Mucosa of stomach (tissue), 1 donor: ENCODE results near the gene EYS.
"Not testable (repeated sequence)": the region's sequence is repeated elsewhere in the genome, so short reads cannot be mapped to it uniquely, and the experiment has no call there.

ENCODE experiments used
- H3K27me3 ChIP-seq: one replicate; pipeline ENCODE4 v1.7.0; 2013; ENCODE audit warnings: mild to moderate bottlenecking, low read length; ENCODE audit not compliant: control insufficient read depth, insufficient read depth
- H3K36me3 ChIP-seq: one replicate; pipeline ENCODE4 v1.7.0; 2013; ENCODE audit warnings: low read length; ENCODE audit not compliant: control insufficient read depth, insufficient read depth
- H3K4me1 ChIP-seq: one replicate; pipeline ENCODE4 v1.7.0; 2013; ENCODE audit warnings: mild to moderate bottlenecking, low read length; ENCODE audit not compliant: control insufficient read depth, insufficient read depth
- H3K4me3 ChIP-seq: one replicate; pipeline ENCODE4 v1.7.0; 2013; ENCODE audit warnings: low read length
- H3K9ac ChIP-seq: one replicate; pipeline ENCODE4 v1.7.0; 2013; ENCODE audit warnings: mild to moderate bottlenecking, low read length, moderate library complexity
- H3K9me3 ChIP-seq: one replicate; pipeline ENCODE4 v1.7.0; 2013; ENCODE audit warnings: mild to moderate bottlenecking, low read length, moderate library complexity; ENCODE audit not compliant: control insufficient read depth
- donor health status: Pancreatic carcinoma.

EYS gene

DNA sequence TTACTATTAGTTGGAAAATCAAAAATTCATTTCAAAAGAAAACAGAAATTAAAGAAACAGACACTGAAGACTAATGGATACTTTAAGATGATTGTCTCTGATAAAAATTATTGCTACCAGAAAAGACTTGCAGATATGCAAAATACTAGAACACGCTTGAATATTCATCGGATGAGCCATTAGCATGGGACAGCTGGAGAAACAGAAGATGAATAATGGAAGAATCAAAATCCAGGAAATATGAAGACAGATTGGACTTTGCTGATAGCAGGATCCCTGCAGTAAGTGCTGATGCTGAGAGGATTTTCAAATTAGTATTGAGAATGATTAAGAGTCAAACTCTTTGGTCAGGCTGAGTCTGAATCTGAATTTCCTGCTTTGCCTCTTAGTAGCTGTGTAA lies 169.4 kb downstream of the EYS start:
- no peaks in the 10 kb centered on the region for H3K9me3 ChIP-seq
- no peaks in the 10 kb centered on the region for H3K36me3 ChIP-seq
- H3K9ac ChIP-seq: no peak overlapping the region
- H3K4me3 ChIP-seq: no peak overlapping the region
- H3K4me1 ChIP-seq: no peaks in the 10 kb centered on the region
- H3K27me3 ChIP-seq: no peaks in the 10 kb centered on the region

DNA sequence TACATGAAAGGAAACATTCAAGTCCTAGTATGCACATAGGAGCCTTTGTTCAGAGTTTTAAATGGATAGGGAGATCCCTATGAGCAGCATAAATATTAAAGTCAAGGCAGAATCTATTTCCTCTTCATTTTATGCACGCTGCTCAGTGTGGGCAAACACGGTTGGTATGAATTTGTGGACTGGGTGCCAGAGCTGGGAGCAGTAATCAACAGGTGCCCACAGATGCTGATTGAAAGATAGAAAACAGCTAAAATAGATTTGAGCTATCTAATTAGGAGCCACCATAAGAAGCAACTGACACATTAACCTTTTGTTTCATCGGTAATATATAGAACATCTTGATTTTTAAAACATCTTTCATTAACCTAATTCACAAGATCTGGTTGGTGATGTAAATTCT lies 175.5 kb downstream of the EYS start:
- Histone ChIP-seq H3K4me1 (no peaks in the 10 kb centered on the region), H3K4me3 (no peak overlapping the region), H3K9me3 (no peaks in the 10 kb centered on the region), H3K36me3 (no peaks in the 10 kb centered on the region), H3K9ac (no peak overlapping the region), H3K27me3 (no peaks in the 10 kb centered on the region)

DNA sequence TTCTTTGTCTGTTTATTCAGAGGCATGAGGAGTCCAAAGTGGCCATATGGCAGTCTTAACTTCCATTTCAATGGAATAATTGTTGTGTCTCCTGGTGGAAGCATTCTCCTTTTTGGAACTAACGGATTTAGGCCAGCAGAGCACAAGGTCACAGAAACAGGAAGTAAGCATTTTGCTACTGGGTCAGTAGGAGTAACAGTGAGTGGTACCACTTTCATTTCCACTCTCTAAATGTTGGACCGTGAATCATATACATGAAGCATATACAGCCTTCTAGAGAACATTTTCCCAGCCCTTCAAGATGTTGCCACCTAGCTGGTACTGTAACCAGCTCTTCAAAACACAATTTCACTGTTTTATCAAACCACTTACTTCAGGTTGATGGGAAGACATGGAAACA lies 182.8 kb downstream of the EYS start:
- H3K4me1 ChIP-seq: no peaks in the 10 kb centered on the region

DNA sequence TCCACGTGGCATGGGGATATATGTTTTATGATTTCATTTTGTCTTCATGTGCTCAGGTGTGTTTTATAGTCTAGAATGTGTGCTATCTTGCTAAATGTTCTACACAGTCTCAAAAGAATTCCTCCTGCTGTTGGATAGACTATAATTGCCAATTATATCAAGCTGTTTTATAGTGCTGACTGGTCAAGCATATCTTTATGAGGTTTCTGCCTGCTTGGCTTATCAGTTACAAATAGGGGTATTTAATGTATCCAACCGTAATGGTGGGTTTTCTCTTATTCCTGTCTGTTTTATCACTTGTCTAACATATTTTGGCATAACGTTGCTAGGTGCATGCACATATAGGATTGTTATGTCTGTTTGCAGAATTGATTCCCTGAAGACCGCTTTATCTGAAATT lies 201.3 kb downstream of the EYS start:
- Histone ChIP-seq H3K27me3 (no peaks in the 10 kb centered on the region), H3K36me3 (no peaks in the 10 kb centered on the region), H3K9ac (no peak overlapping the region), H3K9me3 (no peaks in the 10 kb centered on the region), H3K4me1 (no peaks in the 10 kb centered on the region), H3K4me3 (no peak overlapping the region)

More for the DNA sequence above, 182.8 kb downstream of the EYS start:
- H3K9me3 ChIP-seq: no peaks in the 10 kb centered on the region
- H3K27me3 ChIP-seq: no peaks in the 10 kb centered on the region
- H3K9ac ChIP-seq: no peak overlapping the region
- no peak overlapping the region for H3K4me3 ChIP-seq
- H3K36me3 ChIP-seq: no peaks in the 10 kb centered on the region

DNA sequence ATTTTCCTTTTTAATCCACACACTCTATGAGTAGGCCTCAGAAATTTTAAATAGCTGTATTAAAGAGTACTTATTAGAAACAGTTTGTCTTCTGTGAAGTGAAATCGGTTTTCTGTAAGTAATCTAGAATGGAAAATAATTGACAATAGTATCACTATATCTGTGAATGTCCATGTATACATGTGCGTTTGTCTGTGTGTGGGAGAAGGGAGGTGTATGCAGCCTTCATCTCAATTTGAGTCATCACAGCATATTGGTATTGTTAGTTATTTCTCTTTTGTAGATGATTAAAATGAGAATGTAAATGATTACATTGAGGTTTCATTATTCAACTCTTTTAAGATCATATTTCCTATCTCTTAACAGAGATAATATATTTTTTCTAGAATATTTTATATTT lies 206.0 kb downstream of the EYS start:
- H3K27me3 ChIP-seq: no peaks in the 10 kb centered on the region
- no peaks in the 10 kb centered on the region for H3K9me3 ChIP-seq
- no peaks in the 10 kb centered on the region for H3K36me3 ChIP-seq
- H3K4me1 ChIP-seq: no peaks in the 10 kb centered on the region
- H3K4me3 ChIP-seq: no peak overlapping the region
- H3K9ac ChIP-seq: no peak overlapping the region

GRCh38 chr6:65483652-65484051 lies 223.4 kb downstream of the EYS start:
- not testable (repeated sequence) for H3K4me1 ChIP-seq, H3K9ac ChIP-seq, H3K27me3 ChIP-seq, H3K4me3 ChIP-seq, H3K9me3 ChIP-seq, H3K36me3 ChIP-seq

DNA sequence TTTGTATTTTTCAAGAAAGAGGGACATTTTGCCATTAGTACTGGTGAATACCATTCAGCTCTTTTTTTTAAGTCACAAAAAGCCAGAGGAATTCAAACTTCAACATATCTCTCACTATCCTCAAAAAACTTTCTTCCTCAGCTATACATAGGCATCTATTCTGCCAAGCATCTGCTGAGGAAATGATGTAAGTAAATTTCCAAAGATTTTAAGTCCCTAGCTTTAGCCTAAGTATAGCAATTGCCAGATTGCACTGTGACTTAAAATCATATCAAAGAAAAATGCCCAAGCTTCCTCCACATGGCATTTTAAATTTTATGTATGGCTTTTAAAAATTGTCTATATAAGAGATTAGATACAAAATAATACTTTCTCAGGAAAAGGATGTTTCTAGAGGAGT lies 237.4 kb downstream of the EYS start:
- Histone ChIP-seq H3K9ac (no peak overlapping the region), H3K4me1 (no peaks in the 10 kb centered on the region), H3K9me3 (no peaks in the 10 kb centered on the region), H3K36me3 (no peaks in the 10 kb centered on the region), H3K27me3 (no peaks in the 10 kb centered on the region), H3K4me3 (no peak overlapping the region)

DNA sequence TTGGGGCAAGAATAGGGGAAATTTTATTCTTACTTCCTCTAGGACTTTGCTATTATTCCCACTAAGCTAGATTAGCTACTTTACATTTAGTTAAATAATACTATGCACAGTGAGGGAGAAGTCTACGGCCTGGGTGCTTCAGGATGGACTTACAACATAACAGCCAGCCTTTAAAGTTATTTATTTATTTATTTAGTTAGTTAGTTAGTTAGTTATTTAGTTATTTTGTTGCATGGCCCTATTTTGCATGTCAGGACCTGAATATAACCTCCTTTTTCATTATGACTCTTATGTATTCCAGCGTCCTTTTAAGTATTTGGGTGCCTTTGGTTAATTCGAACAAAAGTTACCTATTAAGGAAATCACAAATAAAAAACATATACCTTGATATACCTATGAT lies 238.7 kb downstream of the EYS start:
- H3K27me3 ChIP-seq: no peaks in the 10 kb centered on the region
- no peaks in the 10 kb centered on the region for H3K36me3 ChIP-seq
- no peaks in the 10 kb centered on the region for H3K4me1 ChIP-seq
- no peak overlapping the region for H3K4me3 ChIP-seq
- no peak overlapping the region for H3K9ac ChIP-seq
- no peaks in the 10 kb centered on the region for H3K9me3 ChIP-seq

GRCh38 chr6:65461121-65461520 lies 245.9 kb downstream of the EYS start:
- H3K4me3 ChIP-seq: no peak overlapping the region
- no peaks in the 10 kb centered on the region for H3K4me1 ChIP-seq
- H3K9ac ChIP-seq: no peak overlapping the region
- no peaks in the 10 kb centered on the region for H3K27me3 ChIP-seq
- no peaks in the 10 kb centered on the region for H3K9me3 ChIP-seq
- no peaks in the 10 kb centered on the region for H3K36me3 ChIP-seq

- Histone ChIP-seq H3K9ac (no peak overlapping the region), H3K4me3 (no peak overlapping the region), H3K9me3 (no peaks in the 10 kb centered on the region), H3K36me3 (no peaks in the 10 kb centered on the region), H3K4me1 (no peaks in the 10 kb centered on the region), H3K27me3 (no peaks in the 10 kb centered on the region)
Measured at GRCh38 chr6:65452333-65452732, 254.7 kb downstream of the EYS start.

- no peak overlapping the region for H3K9ac ChIP-seq
- H3K9me3 ChIP-seq: no peaks in the 10 kb centered on the region
- no peaks in the 10 kb centered on the region for H3K27me3 ChIP-seq
- H3K4me3 ChIP-seq: no peak overlapping the region
- H3K36me3 ChIP-seq: no peaks in the 10 kb centered on the region
- H3K4me1 ChIP-seq: no peaks in the 10 kb centered on the region
Measured at GRCh38 chr6:65450451-65450850, 256.6 kb downstream of the EYS start.

DNA sequence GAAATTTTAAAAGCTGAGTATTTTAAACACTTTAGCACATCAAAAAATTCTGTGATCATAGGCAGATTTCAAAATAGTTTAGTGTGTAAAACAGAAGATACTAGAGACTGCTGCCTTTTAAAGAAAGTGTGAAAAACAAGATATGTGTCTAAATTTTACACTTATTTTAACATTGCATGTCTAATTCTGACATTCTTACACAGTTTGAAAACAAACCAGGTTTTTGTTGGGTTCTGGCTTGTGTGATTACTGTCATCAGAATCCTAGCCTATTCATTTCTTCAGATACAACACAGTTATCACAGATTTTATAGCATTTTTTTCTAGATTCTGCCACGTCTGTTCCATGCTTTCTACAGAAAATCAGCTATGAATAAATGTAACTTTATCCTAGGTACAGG lies 257.1 kb downstream of the EYS start:
- no peak overlapping the region for H3K4me3 ChIP-seq
- H3K27me3 ChIP-seq: no peaks in the 10 kb centered on the region
- H3K36me3 ChIP-seq: no peaks in the 10 kb centered on the region
- H3K9ac ChIP-seq: no peak overlapping the region
- H3K9me3 ChIP-seq: no peaks in the 10 kb centered on the region
- no peaks in the 10 kb centered on the region for H3K4me1 ChIP-seq

- Histone ChIP-seq H3K4me3 (no peak overlapping the region), H3K9me3 (no peaks in the 10 kb centered on the region), H3K4me1 (no peaks in the 10 kb centered on the region), H3K27me3 (no peaks in the 10 kb centered on the region), H3K9ac (no peak overlapping the region), H3K36me3 (no peaks in the 10 kb centered on the region)
Measured at GRCh38 chr6:65448866-65449265, 258.2 kb downstream of the EYS start.
